Esophagus muscularis mucosa (tissue), 4 donors: ENCODE data around the gene SPDYE2.
"Not testable (repeated sequence)": the region's sequence is repeated elsewhere in the genome, so short reads cannot be mapped to it uniquely, and the experiment has no call there.

ENCODE experiments used
- CTCF ChIP-seq, 3 experiments: fragments of 200-600 bp in 2 of 3; fragments of 450-650 bp in 1 of 3; sonication (generic) in 2 of 3; IDR thresholded peaks; one replicate each; pipeline ENCODE4 v1.5.1; 2017 to 2019; ENCODE audit warnings: antibody characterized with exemption in 3 of 3, mild to moderate bottlenecking in 2 of 3, moderate library complexity in 1 of 3
- EP300 ChIP-seq: sonication (generic); formaldehyde crosslinking; IDR thresholded peaks from one replicate; pipeline ENCODE4 v1.6.1; 2017; ENCODE audit warnings: antibody characterized with exemption
- POLR2A ChIP-seq: fragments of 450-650 bp; IDR thresholded peaks from one replicate; pipeline ENCODE4 v1.6.1; 2017; ENCODE audit warnings: antibody characterized with exemption, moderate library complexity, mild to moderate bottlenecking, low read depth

GRCh38 chr7:102550808-102551422 lies at the start of gene SPDYE2:
- not testable (repeated sequence) for TF ChIP-seq CTCF (IDR thresholded peaks at IDR 0.05); EP300; POLR2A
